HG03097 (cell line): ENCODE measurements around the gene SVEP1.
A peak's percentile ranks its signal among the peaks of the same experiment; 100 is the strongest.

Experiments used
- ATAC-seq: cut with Tn5 transposase; IDR thresholded peaks from one replicate; pipeline ENCODE4 v1.9.1; 2021; ENCODE audit not compliant: unreplicated experiment, low FRiP score

SVEP1 gene

GRCh38 chr9:110329639-110330230 is 249.8 kb downstream of the SVEP1 start:
- ATAC-seq, result no peak

DNA sequence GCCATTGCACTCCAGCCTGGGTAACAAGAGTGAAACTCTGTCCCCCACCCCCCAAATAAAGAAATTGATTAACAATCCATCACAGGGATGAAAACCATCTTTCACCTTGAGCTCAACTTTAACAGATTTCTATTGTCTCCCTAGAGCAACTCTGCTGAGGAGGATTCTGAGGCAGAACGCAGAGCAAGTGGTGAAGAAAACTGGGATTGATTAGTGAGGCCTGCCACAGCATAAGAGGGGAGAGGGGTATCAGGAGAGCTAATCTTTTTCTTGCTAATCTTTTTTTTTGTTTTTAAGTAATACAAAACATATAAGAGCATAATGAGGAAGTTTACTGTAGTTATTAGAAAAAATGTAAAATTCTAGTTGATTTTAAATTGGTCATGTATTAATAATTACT is 250.8 kb downstream of the SVEP1 start:
- ATAC-seq, result no peak

DNA sequence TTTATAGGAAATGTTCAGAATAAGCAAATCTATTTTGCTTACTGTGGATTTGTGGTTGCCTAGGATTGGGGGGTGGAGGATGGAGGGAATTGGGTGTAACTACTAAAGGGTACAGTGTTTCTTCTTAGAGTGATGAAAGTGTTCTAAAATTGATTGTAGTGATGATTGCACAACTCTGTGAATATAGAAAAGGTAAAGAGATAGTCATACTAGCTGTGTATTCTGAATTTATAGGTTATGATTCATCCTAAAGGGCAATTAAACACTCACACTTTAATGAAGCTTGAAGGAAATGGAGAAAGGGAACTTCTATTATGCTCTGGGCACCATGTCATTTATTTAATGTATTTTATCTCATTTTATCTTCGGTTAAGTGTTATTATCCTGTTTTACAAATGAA is 251.8 kb downstream of the SVEP1 start:
- no peak for ATAC-seq

GRCh38 chr9:110323818-110324217 is 255.7 kb downstream of the SVEP1 start:
- ATAC-seq, result no peak

DNA sequence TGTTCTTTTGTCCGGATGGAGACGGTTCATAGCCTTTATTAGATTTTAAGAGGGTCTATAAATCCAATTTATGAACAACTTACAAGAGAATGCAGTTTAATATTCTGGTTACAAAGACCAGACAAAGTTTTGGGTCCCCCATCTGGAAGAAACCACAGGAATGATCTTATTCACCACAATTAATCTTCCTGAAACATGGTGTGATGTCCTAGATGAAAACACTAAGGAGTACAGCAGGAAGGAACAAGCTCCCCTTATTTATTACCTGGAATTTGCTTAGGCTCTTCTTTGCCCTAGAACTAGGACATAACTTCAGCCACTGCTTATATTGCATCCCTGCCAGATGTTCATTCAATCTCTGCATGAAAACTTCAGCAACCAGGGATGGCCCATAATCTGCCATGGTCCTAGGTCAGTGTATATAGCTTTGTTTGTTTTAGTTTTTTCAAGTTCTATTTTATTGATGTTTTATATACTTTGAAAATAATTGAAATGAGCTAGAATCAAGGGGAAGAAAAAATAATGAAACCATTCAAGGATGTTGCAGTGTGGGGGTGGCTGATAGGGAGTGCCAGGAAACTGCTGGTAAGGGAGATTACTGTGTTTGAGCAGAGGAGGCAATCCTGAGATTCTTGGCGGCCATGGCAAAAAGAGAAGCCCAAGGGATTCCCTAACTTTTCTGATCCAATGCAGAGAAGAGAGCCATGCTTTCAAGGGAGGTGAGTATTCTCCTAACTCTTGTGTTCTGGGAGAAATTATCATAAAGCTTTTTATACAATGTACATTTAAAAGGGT is 258.7 kb downstream of the SVEP1 start:
- ATAC-seq, result no peak

DNA sequence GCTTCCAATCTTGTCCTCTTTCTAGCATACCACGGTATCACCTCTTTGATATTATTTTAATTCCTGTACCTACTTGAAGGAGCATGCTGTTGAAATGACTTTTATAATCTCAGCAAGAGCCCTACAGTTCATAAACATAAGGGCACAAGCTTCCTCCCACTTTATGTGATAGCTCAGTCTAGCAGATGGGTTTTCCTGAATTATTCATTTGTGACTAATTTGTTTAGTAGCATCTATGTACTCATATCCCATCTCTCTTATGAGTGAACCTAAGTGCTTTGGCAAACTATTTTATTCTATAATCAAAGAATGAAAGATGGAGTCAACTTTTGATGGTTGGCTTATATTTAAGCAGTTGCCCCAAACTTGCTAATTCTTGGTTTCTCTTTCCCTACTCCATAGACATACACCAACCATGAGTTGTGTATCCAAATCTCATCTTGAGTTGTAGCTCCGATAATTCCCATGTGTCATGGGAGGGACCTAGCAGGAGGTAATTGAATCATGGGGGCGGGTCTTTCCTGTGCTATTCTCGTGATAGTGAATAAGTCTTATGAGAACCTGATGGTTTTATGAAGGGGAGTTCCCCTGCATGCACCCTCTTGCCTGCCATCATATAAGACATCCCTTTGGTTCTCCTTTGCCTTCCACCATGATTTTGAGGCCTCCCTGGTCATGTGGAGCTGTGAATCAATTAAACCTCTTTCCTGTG is 259.6 kb downstream of the SVEP1 start:
- no peak for ATAC-seq

GRCh38 chr9:110317911-110318310 is 261.6 kb downstream of the SVEP1 start:
- ATAC-seq, result no peak

GRCh38 chr9:110316261-110317075 is 263.1 kb downstream of the SVEP1 start:
- ATAC-seq, result peak; percentile 89
